Measurements from ENCODE around the gene CLCNKB. TPM values are rescaled to one million over a fixed set of nuclear protein-coding genes. Genes with fewer than 3 reads are reported as not detected.
"Not testable (repeated sequence)": the region's sequence is repeated elsewhere in the genome, so short reads cannot be mapped to it uniquely, and the experiment has no call there.

Gene CLCNKB
- total RNA-seq, 4 donors from 2014 or later, result 0.38 to 2.2 (median 1.6) TPM; not detected in 1

DNA sequence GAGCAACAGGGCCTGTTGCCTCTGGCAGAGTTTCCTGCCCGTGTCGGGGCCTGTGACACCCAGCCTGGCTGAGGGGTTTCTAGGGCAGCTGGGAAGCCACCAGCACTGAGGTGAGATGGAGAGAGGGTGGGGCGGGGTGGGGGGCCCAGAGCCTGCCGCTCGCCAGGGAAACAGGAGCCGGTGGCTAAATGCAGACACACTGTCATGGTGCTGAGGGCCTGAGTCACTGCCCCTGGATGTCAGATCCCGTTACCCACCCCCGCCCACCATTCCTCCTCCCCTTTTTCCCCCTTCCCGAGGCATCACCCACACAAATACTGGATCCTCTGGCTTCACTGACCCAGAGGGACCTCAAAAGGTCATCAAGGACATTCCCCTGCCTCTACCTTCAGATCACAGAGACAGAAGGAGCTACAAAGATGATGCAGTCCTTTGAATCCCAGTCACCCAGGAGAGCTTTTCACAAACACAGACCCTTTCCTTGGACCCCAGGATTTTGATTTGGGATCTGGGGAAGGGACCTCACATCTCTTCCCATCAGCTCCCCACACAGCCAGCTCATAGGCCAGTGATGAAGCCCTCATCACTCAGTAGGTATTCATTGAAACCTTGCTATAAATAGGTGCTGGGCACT, 23.8 kb upstream of the CLCNKB start:
- DNase-seq (ENCODE audit: low spot score), result no peak
- no peak for ATAC-seq (ENCODE audit: low FRiP score)
- TF ChIP-seq, protein P1, sequence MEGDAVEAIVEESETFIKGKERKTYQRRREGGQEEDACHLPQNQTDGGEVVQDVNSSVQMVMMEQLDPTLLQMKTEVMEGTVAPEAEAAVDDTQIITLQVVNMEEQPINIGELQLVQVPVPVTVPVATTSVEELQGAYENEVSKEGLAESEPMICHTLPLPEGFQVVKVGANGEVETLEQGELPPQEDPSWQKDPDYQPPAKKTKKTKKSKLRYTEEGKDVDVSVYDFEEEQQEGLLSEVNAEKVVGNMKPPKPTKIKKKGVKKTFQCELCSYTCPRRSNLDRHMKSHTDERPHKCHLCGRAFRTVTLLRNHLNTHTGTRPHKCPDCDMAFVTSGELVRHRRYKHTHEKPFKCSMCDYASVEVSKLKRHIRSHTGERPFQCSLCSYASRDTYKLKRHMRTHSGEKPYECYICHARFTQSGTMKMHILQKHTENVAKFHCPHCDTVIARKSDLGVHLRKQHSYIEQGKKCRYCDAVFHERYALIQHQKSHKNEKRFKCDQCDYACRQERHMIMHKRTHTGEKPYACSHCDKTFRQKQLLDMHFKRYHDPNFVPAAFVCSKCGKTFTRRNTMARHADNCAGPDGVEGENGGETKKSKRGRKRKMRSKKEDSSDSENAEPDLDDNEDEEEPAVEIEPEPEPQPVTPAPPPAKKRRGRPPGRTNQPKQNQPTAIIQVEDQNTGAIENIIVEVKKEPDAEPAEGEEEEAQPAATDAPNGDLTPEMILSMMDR (IDR thresholded peaks at IDR 0.05), result no peak

DNA sequence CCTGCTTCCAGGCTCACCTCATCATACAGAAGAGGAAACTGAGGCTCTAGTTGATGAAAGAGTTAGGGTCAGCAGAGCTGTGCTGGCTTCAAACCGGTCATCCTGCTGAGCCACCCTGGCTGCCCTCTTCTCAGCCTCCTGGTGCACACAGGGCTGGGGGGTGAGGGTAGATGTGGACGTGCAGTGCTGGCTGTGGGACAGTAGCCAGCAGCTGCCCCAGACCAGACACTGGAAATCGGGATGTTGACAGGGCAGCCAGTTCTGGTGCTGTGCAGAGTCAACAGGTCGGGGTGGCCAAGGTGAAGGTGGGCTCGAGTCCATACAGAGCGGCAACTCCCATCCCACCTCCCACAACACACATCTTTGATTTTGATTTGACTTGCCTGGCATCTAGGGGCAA, 23.3 kb upstream of the CLCNKB start:
- no peak for DNase-seq (ENCODE audit: low spot score)
- ATAC-seq (ENCODE audit: low FRiP score), result no peak
- TF ChIP-seq, protein P1 (IDR thresholded peaks at IDR 0.05), result no peak

DNA sequence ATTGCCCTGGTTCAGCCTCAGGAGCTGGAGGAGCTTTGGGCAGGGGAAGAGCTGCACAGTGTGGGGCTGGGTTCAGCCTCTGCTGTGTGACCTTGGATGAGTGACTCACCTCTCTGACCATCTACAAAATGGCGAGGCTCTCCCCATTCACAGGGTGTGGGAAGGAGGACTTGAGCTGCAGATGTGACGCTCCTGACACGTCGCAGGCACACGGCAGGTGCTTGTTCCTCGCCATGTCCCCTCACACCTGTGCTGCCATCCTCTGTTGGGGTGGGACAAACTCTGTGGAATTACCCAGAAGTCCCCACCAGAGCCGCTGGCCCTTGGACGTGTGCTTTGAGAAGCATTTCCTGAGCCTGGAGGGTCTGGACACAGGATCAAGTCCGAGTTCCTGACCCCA, 22.7 kb upstream of the CLCNKB start:
- DNase-seq (ENCODE audit: low spot score); ATAC-seq (ENCODE audit: low FRiP score): not testable (repeated sequence)

DNA sequence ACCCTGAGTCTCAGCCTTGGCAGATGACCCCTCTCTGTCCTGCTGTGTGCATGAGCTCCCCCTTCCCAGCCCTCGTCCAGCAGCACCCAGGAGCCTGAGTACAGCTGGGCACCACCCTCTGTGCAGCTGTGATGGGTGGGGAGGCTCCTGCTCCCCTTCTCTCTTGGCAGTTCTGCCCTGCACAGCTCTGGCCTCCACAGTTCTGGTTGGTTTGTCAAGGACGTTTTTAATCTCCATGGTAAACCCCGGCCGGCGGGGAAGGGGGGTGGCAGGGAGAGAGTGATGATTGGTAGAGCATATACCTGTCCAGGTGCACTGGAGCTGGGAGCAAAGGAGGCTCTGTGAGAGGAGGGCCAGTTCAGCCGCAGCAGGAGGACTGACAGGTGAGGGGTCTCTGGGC, 21.9 kb upstream of the CLCNKB start, which contains the start of gene CLCNKA:
CLCNKA (plus strand) TSS at position 356 of the 400 bp plus-strand sequence. CDS start 584 bp downstream, outside the sequence.
- TF ChIP-seq, protein P1 (IDR thresholded peaks at IDR 0.05), result no peak
- DNase-seq (ENCODE audit: low spot score) (no peak), ATAC-seq (ENCODE audit: low FRiP score) (no peak)

DNA sequence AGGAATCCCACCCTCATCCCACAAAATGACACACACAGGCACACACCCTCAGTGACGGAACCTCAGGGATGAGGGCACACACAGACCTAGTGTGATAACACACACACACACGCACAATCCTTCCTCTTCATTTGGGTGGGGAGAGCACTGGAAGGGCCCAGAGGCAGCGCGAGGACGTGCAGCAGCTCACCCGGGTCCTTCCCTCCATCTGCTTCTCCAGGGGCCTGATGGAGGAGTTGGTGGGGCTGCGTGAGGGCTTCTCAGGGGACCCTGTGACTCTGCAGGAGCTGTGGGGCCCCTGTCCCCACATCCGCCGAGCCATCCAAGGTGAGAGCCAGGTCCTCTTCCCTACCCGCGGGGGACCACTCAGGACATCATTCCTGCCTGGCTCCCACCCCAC, 21.2 kb upstream of the CLCNKB start:
- ATAC-seq (ENCODE audit: low FRiP score), result no peak
- TF ChIP-seq, protein P1 (IDR thresholded peaks at IDR 0.05), result no peak
- no peak for DNase-seq (ENCODE audit: low spot score)

DNA sequence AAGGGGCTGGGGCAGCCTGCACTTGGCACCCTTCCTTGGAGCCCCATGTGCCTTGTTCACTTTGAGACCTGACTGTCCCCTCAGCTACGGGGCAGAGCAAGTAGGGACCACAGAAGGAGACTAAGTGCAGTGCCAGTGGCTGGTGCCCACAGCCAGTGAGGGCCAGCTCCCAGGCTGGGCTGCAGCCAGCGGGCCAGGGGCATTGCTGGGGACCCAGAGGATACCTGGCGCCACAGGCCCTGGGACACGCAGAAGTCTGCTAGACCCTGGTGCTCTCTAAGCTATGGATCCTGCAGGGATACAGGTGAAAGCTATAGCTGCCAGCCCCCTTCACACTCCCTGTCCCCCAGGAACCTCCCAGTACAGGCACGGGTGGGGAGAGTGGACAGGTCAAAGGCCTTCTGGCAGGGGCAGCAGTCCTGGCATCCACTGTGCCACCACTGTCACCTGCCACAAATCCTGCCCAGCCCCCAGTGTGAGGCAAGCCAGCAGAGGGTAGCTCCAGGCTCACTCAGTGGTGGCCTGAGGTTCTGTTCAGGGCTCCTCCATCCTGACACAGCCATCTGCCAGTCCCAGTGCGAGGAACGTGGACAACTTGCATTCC, 20.4 kb upstream of the CLCNKB start:
- DNase-seq (ENCODE audit: low spot score) (no peak), ATAC-seq (ENCODE audit: low FRiP score) (no peak)
- TF ChIP-seq, protein P1 (IDR thresholded peaks at IDR 0.05), result no peak

DNA sequence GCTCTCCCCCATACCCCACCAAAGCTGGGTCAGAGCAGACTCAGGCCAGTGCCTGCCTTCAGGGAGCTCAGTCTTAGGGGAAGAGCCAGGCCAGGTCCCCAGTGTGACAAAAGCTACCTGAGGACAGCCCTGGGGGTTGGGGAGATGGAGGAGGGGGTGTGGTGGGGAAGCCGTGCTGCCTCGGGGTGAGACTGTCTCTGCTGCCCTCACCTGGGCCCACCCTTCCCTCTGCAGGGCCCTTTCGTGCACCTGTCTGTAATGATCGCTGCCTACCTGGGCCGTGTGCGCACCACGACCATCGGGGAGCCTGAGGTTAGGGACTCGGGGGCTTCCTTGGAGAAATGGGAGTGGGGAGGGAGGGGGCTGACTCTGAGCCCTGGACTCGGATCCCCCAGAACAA, 17.3 kb upstream of the CLCNKB start:
- not testable (repeated sequence) for DNase-seq (ENCODE audit: low spot score); ATAC-seq (ENCODE audit: low FRiP score)

DNA sequence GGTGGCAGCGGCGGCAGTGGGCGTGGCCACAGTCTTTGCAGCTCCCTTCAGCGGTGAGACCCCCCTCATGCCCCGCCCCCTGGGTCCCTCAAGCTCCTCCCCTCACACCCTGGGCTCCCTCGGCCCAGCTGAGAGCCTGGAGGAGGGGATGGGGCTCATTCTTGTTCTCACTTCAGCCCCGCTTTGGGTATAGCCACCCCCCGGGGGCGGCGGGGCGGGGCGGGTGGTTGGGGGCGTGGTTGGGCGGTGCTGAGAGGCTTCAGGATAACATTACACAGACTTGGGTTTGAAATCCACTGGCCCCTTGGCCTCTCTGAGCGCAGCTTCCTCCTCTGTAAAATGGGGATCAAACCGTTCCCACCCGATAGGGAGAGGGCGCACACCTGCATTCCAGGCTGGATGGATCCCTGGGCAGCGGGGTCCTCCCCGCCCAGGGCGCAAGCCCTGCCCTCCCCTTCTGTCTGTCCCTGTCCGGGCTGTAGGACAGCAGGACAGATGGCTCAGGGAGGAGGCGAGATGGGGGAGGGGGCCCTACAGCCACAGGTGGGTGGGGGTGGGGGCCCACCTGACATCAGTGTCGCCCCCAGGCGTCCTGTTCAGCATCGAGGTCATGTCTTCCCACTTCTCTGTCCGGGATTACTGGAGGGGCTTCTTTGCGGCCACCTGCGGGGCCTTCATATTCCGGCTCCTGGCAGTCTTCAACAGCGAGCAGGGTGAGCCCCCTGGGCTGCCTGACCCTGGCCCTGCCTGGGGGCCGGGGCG, 16.7 kb upstream of the CLCNKB start:
- TF ChIP-seq, protein P1 (IDR thresholded peaks at IDR 0.05), result no peak
- ATAC-seq (ENCODE audit: low FRiP score) (no peak), DNase-seq (ENCODE audit: low spot score) (no peak)

All from omental fat pad (tissue), 4 donors.